ENCODE results near the gene GGNBP2. TPM values are rescaled to one million over a fixed set of nuclear protein-coding genes. Genes with fewer than 3 reads are reported as not detected.

GGNBP2 gene, protein sequence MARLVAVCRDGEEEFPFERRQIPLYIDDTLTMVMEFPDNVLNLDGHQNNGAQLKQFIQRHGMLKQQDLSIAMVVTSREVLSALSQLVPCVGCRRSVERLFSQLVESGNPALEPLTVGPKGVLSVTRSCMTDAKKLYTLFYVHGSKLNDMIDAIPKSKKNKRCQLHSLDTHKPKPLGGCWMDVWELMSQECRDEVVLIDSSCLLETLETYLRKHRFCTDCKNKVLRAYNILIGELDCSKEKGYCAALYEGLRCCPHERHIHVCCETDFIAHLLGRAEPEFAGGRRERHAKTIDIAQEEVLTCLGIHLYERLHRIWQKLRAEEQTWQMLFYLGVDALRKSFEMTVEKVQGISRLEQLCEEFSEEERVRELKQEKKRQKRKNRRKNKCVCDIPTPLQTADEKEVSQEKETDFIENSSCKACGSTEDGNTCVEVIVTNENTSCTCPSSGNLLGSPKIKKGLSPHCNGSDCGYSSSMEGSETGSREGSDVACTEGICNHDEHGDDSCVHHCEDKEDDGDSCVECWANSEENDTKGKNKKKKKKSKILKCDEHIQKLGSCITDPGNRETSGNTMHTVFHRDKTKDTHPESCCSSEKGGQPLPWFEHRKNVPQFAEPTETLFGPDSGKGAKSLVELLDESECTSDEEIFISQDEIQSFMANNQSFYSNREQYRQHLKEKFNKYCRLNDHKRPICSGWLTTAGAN
- total RNA-seq (100 to 1,000 TPM; 162 to 174 TPM), total RNA-seq (170 to 176 reads per million in 2 donors)

DNA sequence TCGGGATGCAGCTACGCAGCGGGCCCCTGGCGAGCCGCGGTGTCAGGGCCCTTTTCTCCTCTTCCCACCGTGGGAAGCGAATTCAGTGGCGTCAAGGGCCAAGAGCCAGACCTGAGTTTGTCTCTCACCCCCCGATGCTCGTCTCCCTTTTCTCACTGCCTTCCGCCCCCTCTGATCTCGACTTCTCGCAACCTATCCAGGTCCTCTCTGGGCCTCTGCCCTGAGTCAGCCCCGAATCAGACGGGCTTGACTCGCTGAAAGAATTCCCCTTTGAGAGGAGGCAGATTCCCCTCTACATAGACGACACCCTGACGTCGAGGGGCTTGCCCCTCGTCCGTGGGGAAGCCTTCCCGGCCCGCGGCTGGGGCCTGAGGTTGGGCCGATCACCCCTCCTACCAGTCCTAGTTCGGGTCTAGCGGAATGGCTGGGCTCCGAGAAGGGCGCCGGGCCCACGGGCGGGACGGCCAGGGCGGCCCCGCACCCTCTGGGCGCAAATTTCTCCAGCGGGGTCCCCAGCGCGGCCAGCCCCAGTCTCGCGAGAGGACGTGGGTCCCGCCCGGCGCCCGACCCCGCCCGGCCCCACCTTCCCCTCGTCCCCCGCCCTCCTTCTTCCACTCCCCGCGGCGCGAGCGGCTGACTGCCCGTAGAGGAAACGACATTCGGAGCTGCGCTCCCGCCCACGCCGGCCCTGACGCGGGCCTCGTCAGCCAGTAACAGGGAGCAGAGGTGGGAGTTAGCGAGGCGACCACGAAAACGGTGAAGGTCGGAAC, at the start of gene GGNBP2:
Gene GGNBP2 (plus strand): TSS at position 613 of the 770 bp plus-strand sequence. CDS start 806 bp downstream, outside the sequence.
- peak within 1 kb of the TSS; percentile 99 for H3K27ac Mint-ChIP-seq
- DNase-seq (peak; percentile 87 to 94 (median 88)), ATAC-seq (peak; percentile 68)
- peaks cover 23% of the 10 kb centered on the region for H3K4me1 Mint-ChIP-seq
- no peaks in the 10 kb centered on the region for H3K9me3 ChIP-seq (ENCODE audit: control insufficient read depth, low read length, poor library complexity, severe bottlenecking)
- H3K4me3 Mint-ChIP-seq, result peak within 1 kb of the TSS; percentile 97
- H3K27me3 Mint-ChIP-seq, result no peaks in the 10 kb centered on the region
- no peaks in the 10 kb centered on the region for H3K36me3 Mint-ChIP-seq (ENCODE audit: low read depth)

DNA sequence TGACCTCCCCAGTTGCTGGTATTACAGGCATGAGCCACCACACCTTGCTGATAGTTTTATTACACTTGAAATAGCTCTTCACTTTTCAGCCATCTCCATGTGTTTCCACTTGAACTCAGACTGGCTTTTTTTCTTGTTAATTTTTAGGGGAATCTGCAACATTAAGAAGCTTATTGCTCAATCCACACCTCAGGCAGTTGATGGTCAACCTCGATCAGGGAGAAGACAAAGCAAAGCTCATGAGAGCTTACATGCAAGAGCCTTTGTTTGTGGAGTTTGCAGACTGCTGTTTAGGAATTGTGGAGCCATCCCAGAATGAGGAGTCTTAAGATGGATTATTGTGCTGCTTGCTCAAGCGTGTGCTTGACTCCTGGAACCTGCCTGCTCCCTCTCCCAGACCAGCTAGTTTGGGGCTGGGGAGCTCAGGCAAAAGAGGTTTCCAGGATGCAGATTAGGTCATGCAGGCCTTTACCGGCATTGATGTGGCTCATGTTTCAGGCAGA, 49.6 kb upstream of the GGNBP2 start:
- Mint-ChIP-seq H3K27me3 (no peaks in the 10 kb centered on the region), H3K36me3 (ENCODE audit: low read depth) (peaks cover 3% of the 10 kb centered on the region), H3K27ac (peak overlapping the region; percentile 39), H3K4me1 (peaks cover 11% of the 10 kb centered on the region), H3K4me3 (no peak overlapping the region)
- ATAC-seq, result no peak
- DNase-seq, result no peak
- no peaks in the 10 kb centered on the region for H3K9me3 ChIP-seq (ENCODE audit: control insufficient read depth, low read length, poor library complexity, severe bottlenecking)

DNA sequence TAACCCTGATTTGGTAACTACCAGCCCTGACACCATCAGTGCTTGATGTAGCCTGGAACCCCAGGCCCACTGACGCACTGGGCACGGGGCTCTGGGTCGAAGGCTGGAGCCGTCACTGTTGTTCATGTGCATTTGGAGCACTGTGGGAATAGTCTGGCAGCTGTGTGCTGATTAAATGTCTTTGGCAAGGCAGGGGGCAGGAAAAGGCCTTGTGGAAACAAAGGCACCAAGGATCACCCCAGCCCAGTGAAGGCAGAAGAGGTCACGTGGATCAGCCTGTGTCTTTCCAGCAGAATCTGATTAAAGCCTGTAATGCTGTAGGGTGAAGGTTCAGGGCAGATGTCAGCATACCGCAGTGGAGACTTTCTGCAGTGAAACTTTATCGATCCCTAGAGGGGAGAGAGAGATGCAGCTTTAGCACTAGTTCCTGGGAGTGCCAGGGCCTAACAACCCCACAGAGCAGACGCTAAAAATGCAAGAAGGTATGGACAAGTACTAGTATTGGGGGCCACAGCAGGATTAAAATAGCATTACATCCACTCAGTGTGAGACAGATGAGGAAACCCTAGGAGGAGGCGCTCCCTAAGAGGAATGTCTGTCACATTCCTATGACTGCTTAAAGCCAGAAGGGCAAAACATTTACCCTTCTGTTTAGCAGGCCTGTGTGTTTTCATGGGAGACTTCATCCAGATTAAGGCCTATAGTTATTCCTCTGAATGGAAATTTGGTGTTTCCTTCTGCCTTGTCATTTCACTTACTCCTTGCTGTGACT, 48.5 kb upstream of the GGNBP2 start:
- no peak for ATAC-seq
- no peak for DNase-seq
- no peaks in the 10 kb centered on the region for H3K27me3 Mint-ChIP-seq
- peaks cover 7% of the 10 kb centered on the region for H3K4me1 Mint-ChIP-seq
- no peak overlapping the region for H3K4me3 Mint-ChIP-seq
- no peak overlapping the region for H3K27ac Mint-ChIP-seq
- H3K36me3 Mint-ChIP-seq (ENCODE audit: low read depth), result peaks cover 2% of the 10 kb centered on the region
- H3K9me3 ChIP-seq (ENCODE audit: control insufficient read depth, low read length, poor library complexity, severe bottlenecking), result no peaks in the 10 kb centered on the region

DNA sequence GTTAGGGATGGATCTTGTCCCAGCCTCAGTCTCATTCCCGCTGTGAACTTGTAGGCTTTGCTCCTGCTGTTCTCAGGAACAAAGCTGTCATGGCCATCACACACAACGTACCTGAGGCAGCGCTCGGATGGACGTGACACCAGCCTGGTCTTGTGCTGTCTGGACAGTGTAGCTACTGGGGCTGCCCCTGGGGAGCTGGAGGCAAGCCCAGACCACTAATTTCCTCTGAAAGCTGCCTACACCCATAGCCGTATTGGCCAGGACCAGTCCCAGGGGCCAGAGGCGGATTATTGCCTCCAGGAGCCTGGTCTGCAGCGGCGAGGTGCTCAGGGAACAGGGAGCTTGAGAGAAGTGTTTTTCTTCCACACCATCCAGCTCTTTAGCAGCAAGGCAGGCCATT, 46.6 kb upstream of the GGNBP2 start:
- H3K27me3 Mint-ChIP-seq, result no peaks in the 10 kb centered on the region
- DNase-seq (no peak), ATAC-seq (no peak)

DNA sequence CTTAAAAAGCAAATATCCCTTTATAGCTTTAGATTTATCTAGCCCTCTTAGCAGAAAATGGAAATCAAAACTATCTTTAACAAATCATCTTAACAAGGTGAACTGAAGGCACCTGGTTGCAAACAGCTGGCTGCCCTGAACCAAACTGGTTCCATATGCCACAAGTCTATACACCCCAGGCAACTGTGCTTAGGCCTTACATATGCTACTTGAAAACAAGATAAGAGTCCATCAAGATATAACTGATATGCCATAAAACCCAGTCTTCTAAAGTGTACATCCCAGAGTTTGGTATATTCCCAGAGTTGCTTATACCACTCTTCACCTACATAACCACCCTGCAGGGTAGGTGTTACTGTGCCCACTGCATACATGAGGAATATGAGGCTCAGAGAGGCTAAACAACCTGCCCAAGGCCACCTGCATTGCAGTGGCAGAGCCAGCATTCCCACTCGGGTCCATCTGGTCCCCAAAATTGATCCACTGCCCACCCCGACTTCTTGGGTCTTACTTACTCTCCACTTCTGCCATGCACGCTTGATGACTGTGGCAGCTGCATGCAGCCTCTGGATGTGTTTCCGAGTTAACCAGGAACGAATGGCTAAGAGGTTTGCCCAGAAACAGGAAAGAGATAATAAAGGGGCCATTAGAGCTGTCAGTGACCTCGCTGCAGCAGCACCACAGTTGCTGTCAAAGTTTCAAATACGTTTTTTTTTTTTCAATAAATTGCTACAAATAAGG, 46.0 kb upstream of the GGNBP2 start:
- Mint-ChIP-seq H3K4me3 (no peak overlapping the region), H3K27me3 (no peaks in the 10 kb centered on the region), H3K4me1 (peaks cover 5% of the 10 kb centered on the region), H3K27ac (no peak overlapping the region), H3K36me3 (ENCODE audit: low read depth) (peaks cover 4% of the 10 kb centered on the region)
- DNase-seq (no peak), ATAC-seq (no peak)
- no peaks in the 10 kb centered on the region for H3K9me3 ChIP-seq (ENCODE audit: control insufficient read depth, low read length, poor library complexity, severe bottlenecking)

More for the DNA sequence above, 46.6 kb upstream of the GGNBP2 start:
- Mint-ChIP-seq H3K4me1 (peaks cover 5% of the 10 kb centered on the region), H3K27ac (no peak overlapping the region), H3K4me3 (no peak overlapping the region), H3K36me3 (ENCODE audit: low read depth) (peaks cover 4% of the 10 kb centered on the region)
- H3K9me3 ChIP-seq (ENCODE audit: control insufficient read depth, low read length, poor library complexity, severe bottlenecking), result no peaks in the 10 kb centered on the region

DNA sequence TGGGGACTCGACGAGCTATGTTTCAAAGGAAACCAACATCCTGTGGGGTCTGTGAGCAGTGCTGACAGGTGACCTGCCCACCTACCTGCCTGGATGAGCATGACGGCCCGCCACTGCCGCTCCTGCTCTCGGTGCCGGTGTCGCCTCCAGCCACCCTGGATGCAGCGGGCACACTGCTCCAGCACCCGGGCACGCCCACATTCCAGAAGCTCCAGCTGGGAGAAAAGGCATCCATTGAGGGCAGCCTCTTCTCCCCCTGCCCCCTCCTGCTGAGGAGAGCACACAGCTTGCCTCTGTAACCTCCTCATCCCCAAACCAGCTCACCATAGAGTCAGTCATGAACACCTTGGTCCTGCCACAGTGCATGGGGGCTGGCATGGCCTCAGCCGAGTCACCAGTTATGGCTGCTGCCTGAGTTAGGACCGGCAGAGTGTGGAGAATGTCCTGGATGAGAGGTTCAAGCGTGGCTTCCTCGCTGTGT, 43.9 kb upstream of the GGNBP2 start:
- no peak for DNase-seq
- H3K27ac Mint-ChIP-seq, result no peak overlapping the region

DNA sequence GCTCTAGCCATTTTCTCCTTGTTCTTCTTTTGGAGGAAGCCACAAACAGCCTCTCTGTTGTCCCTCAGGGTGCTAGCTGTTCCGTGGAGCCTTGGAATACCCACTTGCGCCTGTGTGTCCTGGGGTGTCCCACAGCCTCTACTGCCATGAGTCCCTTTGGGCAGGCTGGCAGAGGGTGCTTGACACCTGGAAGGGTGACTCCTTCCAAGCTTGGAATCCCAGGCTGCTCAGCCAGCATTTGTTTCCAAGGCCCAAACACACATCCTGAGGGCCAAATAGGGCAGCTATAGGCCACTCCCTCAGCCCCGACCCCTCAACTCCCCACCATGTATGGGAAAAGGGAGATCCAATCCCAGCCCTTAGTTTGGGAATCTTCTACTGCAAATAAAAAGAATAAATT, 43.4 kb upstream of the GGNBP2 start:
- peaks cover 2% of the 10 kb centered on the region for H3K36me3 Mint-ChIP-seq (ENCODE audit: low read depth)
- DNase-seq, result no peak
- peaks cover 7% of the 10 kb centered on the region for H3K4me1 Mint-ChIP-seq
- H3K27ac Mint-ChIP-seq, result no peak overlapping the region
- no peak overlapping the region for H3K4me3 Mint-ChIP-seq
- ATAC-seq, result no peak
- H3K9me3 ChIP-seq (ENCODE audit: control insufficient read depth, low read length, poor library complexity, severe bottlenecking), result no peaks in the 10 kb centered on the region
- no peaks in the 10 kb centered on the region for H3K27me3 Mint-ChIP-seq

More for the DNA sequence above, 43.9 kb upstream of the GGNBP2 start:
- H3K27me3 Mint-ChIP-seq, result no peaks in the 10 kb centered on the region
- no peaks in the 10 kb centered on the region for H3K9me3 ChIP-seq (ENCODE audit: control insufficient read depth, low read length, poor library complexity, severe bottlenecking)
- peaks cover 4% of the 10 kb centered on the region for H3K36me3 Mint-ChIP-seq (ENCODE audit: low read depth)
- H3K4me1 Mint-ChIP-seq, result peaks cover 7% of the 10 kb centered on the region
- no peak for ATAC-seq
- H3K4me3 Mint-ChIP-seq, result no peak overlapping the region

DNA sequence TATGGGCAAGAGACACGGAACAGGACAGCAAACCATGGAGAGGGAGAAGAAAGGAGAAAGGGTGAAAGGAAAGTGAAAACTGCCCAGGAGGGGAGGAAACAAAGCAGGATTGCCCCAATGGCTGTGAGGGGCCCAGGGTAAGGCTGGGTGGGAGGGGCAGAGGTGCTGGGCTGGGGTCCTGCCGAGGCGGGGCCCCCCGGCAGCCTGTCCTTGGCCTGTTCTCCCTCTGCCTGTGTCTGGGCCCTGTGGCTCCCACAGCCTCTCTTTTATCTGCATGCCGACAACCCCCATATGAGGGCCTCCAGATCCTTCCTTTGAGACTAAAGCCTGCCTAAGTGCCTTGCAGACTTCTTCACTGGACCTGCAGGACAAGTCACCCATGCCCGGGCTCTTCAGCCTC, 42.8 kb upstream of the GGNBP2 start:
- Mint-ChIP-seq H3K4me1 (peaks cover 7% of the 10 kb centered on the region), H3K27ac (peak overlapping the region; percentile 57), H3K4me3 (no peak overlapping the region), H3K27me3 (no peaks in the 10 kb centered on the region), H3K36me3 (ENCODE audit: low read depth) (peaks cover 2% of the 10 kb centered on the region)
- DNase-seq (no peak), ATAC-seq (no peak)
- no peaks in the 10 kb centered on the region for H3K9me3 ChIP-seq (ENCODE audit: control insufficient read depth, low read length, poor library complexity, severe bottlenecking)

DNA sequence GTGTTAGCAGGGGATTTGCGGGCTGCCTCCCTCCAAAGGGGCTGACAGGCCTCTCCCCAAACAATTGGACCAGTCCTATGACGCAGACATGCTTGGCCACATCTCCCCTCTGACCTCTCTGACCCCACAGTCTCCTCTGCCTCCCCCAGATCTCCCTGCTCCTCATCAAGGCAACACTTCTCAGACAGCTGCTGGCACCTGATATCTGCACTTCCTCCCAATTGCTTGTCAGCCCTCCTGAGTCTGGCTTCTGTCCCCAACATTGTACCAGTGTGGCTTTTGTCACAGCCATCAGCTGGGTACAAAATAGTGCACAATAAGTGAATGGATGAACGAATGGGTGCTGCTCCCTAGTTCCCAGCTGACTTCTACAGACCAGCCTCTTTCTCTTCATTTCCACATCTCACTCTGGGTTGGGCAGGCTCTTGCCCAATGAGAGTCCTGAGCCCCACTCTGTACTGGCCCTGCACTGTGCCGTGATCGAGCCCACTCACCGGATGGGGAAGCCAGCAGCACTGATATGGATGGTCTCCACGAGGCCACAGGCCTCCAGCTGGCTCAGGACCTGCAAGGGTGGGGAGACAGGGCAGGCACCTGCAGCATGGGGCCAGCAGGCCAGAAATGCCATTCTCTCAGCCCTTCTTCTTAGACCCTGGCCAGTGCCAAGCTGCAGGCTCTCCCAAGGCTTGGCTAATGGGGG, 41.1 kb upstream of the GGNBP2 start:
- Mint-ChIP-seq H3K36me3 (ENCODE audit: low read depth) (peaks cover 2% of the 10 kb centered on the region), H3K27ac (peak overlapping the region; percentile 34), H3K4me3 (no peak overlapping the region), H3K27me3 (no peaks in the 10 kb centered on the region), H3K4me1 (peaks cover 7% of the 10 kb centered on the region)
- no peak for DNase-seq
- no peaks in the 10 kb centered on the region for H3K9me3 ChIP-seq (ENCODE audit: control insufficient read depth, low read length, poor library complexity, severe bottlenecking)
- ATAC-seq, result no peak

DNA sequence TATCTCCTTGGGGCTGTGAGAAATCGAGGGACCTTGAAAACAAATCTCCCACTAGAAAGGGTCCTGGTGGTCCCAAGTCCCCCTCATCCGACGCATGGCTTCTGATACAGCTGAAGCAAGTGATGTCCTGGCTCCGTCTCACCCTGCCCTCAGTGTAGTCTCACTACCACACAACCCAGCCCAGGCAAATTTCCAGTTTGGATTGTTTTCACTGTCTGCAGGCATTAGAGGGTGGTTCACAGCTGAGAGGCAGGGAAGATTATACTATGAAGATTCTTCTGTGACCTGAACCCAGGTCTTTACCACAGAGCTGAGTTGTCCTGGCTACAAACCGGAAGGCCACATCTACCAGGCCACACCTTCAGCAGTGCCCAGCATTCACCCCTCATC, 40.6 kb upstream of the GGNBP2 start:
- Mint-ChIP-seq H3K4me1 (peaks cover 7% of the 10 kb centered on the region), H3K36me3 (ENCODE audit: low read depth) (peaks cover 2% of the 10 kb centered on the region), H3K27me3 (no peaks in the 10 kb centered on the region), H3K27ac (peak overlapping the region; percentile 34), H3K4me3 (no peak overlapping the region)
- no peak for ATAC-seq
- no peaks in the 10 kb centered on the region for H3K9me3 ChIP-seq (ENCODE audit: control insufficient read depth, low read length, poor library complexity, severe bottlenecking)
- no peak for DNase-seq

DNA sequence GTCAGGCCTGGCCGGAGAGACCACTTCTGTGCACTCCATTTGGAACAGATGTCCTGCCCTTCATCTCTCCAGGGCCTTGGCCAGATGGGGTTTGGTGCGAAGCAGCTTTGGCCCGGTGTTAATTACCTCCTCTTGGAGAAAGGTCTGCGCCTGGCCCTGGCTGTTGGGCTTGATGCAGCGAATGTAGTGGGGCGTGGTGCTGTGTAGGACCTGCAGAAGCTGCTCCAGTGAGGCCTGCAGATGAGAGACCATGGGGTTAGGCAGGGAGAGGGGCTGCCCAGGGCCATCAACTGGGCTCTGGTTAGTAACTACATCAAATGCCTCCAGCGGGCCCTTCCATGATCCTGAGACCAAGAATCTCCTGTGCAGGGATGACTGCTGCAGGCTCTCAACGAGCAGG, 39.5 kb upstream of the GGNBP2 start:
- H3K4me1 Mint-ChIP-seq, result peaks cover 7% of the 10 kb centered on the region
- H3K27ac Mint-ChIP-seq, result no peak overlapping the region
- H3K4me3 Mint-ChIP-seq, result no peak overlapping the region
- H3K27me3 Mint-ChIP-seq, result no peaks in the 10 kb centered on the region
- peaks cover 2% of the 10 kb centered on the region for H3K36me3 Mint-ChIP-seq (ENCODE audit: low read depth)
- ATAC-seq, result no peak
- DNase-seq, result no peak
- H3K9me3 ChIP-seq (ENCODE audit: control insufficient read depth, low read length, poor library complexity, severe bottlenecking), result no peaks in the 10 kb centered on the region

Data from T-helper 17 cell (primary cell).